Stimulated activated CD4-positive, alpha-beta T cell treated with anti-CD3 and anti-CD28 coated beads, Interleukin-4, amount 100 ng/mL, for 24 hours (primary cell): Measurements from ENCODE around the gene GHR.

Source experiments
- DNase-seq: peaks from one replicate; pipeline ENCODE4 v3.0.0-alpha.2; 2020

GHR gene

GRCh38 chr5:42745856-42746255 lies 322.6 kb downstream of the GHR start:
- no peak for DNase-seq

- no peak for DNase-seq
These were observed 325.8 kb downstream of the GHR start for GRCh38 chr5:42749020-42749419.

DNA sequence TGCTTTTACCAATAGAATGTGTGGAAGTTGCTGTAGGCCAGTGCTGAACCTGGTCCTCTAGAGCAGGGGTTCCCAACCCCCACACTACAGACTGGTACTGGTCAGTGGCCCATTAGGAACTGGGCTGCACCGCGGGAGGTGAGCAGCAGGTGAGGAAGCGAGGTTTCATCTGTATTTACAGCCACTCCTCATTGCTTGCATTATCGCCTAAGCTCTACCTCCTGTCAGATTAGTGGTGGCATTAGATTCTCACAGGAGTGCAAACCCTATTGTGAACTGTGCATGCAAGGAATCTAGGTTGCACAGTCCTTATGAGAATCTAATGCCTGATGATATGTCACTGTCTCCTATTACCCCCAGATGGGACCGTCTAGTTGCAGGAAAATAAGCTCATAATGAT lies 327.3 kb downstream of the GHR start:
- DNase-seq: no peak

- DNase-seq: no peak
These were observed 327.8 kb downstream of the GHR start for GRCh38 chr5:42751044-42751443.

- DNase-seq: no peak
These were observed 329.9 kb downstream of the GHR start for GRCh38 chr5:42753099-42753498.

GRCh38 chr5:42756606-42757601 lies 333.7 kb downstream of the GHR start, which contains the start of gene CCDC152:
Gene CCDC152 (plus strand): TSS chr5:42756818. CDS start chr5:42759122, 2,304 bp downstream.
- DNase-seq: peak; percentile 60

- DNase-seq: no peak
These were observed 336.2 kb downstream of the GHR start for GRCh38 chr5:42759456-42759855.

DNA sequence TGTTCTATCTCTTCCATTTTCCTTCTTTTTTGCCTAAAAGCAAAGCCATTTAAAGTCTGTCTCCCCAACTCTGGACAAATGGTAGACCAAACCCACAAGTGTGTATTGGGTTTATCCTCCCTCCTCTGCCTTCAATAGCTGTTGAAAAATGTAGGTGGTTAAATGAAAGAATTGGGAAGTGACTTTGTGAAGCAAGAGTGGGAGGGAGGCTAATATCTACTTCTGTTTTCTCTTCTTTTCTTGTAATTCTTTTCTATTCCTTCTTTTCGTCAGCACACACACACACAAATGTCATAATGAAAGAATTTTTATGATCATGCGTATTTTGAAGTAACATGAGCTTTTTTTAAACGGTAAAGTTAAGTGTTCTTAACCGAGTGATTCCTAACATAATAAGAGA lies 337.2 kb downstream of the GHR start:
- no peak for DNase-seq

DNA sequence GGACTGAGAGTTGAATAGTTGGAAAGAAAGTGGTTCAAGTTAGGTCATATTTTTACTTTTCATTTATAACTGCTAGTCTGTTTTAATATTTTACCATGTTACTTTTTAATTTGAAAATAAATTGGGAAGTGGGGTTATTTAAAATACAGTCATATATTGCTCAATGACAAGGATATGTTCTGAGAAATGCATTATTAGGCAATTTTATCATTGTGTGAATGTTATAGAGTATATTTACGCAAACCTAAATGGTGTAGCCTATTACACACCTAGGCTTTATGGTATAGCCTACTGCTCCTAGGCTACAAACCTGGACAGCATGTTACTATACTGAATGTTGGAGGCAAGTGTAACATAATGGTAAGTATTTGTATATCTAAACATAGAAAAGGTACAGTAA lies 338.6 kb downstream of the GHR start:
- DNase-seq: no peak

GRCh38 chr5:42767491-42768105 lies 344.4 kb downstream of the GHR start:
- DNase-seq: no peak

GRCh38 chr5:42768106-42768504 lies 344.9 kb downstream of the GHR start:
- DNase-seq: no peak

DNA sequence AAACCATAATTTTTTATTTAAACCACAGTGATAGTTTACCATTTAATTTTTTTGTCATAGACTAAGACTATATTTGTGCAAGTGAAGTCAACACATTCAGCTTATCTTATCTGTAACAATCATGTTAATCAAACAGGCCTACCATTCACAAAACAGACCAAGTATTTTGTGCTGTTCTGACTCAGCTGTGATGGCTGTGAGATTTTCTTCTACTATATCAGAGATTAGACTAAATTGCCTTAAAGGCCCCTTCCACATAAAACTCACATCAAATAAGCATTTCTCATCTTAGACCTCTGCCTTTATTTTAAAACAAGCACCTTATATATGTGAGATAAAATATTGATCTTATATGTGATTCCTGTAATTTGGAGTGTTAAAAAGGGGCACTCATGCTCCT lies 346.8 kb downstream of the GHR start:
- DNase-seq: no peak
